Right renal pelvis (tissue), 4 donors: ENCODE results near the gene MIEF1. TPM values are rescaled to one million over a fixed set of nuclear protein-coding genes. Genes with fewer than 3 reads are reported as not detected.

Experiments
- DNase-seq, 4 donors: peaks; one replicate each; pipeline ENCODE4 v3.0.0-alpha.2; 2013; ENCODE audit warnings: low read depth in 4 of 4, low spot score in 3 of 4, missing footprints in 1 of 4
- polyA plus RNA-seq, 4 donors: library from polyadenylated mRNA; unstranded; fragments of 120-200 nt; gene quantifications; one replicate each; pipeline ENCODE4 v1.2.1, GENCODE V29; 2013; ENCODE audit not compliant: insufficient read length in 4 of 4

MIEF1 gene
- polyA plus RNA-seq, 4 donors: 35.5 to 38.2 (median 37.1) TPM

- DNase-seq: no peak
Measured at GRCh38 chr22:39554151-39554550, 52.1 kb downstream of the MIEF1 start.

DNA sequence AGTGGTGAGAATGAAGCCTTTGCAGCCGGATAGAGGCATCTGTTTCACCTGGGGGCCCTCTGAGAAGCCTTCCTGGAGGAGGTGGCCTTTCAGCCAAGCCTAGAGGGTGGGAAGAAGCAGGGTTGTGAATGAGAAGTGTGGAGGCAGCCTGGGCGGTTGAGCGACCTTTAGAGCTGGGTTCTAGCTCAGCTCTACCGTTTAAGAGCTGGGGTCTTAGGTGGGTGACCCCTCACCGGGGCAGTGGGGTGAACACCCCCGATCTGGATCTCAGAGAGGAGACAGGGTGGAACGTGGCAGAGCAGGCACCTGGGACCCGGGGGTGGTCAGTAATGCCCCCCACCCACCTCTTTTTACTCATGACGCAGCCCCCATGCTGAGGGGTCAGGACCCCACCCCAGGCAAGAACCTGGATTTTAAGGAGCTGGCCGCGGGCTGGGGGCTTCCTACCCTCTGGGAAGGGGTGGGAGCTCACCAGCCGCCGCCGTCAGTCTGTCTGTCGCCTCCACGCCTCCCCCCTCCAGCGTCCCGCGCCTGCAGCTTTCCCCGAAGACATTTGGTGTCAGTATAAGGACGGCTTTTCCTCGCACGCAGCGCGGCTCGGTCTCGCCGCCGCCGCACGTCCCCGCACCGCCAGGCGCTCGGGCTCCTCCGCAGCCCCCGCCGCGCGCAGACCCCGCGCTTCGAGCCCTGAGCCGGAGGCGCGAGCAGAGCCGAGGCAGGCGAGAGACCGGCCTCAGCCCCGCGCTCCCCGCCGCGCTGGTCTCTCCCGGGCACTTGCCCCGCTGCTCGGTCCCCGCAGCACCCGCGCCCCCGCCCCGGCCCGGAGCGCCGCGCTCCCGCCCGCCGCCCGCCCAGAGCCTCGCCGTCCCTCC is 55.1 kb downstream of the MIEF1 start:
- no peak for DNase-seq

DNA sequence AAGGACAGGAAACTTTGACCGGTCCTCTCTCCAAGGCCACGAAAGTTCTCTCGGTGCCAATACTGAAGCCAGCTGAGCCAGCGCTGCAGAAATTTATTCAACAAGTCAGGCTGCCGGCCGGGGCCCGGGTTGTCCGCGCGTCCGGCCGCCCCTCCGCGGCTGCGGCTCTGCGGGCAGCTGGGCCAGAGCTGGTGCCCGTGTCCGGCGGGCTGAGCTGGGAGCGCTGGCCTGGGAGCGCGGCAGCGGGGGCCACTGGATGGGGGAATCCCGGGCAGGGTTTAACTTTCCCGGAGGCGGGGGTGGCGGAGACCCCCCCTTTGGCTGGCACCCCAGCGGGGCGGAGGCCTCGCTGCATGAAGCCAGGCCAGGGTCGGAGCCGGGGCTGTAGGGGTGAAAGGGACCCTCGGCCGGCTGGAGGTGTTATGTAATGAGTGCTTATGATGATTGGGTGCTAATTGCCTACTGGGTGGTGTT is 56.2 kb downstream of the MIEF1 start:
- DNase-seq: no peak

- no peak for DNase-seq
Measured at GRCh38 chr22:39558950-39559349, 56.9 kb downstream of the MIEF1 start.

DNA sequence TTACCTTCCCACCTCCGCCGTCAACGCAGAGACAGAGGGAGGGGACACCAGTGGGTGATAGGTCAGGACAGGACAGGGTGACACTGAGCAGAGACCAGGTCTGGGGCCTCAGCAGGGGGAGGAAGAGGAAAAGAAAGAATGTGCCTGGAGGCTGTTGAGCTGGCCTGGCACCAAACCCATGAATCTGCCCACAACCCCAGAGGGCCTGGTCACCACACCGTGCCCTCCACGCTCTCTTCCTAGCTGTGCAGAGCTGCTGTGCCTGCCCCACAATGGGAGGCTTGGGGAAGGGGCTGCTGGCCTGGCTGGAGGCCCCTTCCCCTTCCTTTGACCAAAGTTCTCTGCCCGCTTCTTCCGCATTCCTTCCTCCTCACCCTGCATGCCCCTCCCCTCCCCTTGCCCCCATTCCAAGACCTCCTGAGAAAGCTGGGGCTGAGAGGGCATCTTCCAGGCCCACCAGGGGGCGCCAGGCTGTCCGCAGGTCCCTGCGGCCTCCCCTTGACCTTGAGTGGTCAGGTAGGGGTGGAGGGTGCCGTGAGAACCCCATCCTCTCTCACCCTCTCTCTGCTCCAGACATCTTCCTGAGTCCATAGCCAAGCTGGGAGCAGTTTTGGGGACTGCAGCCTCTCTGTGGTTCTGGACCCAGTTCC is 57.5 kb downstream of the MIEF1 start:
- DNase-seq: no peak

- no peak for DNase-seq
Measured at GRCh38 chr22:39560127-39560526, 58.0 kb downstream of the MIEF1 start.

DNA sequence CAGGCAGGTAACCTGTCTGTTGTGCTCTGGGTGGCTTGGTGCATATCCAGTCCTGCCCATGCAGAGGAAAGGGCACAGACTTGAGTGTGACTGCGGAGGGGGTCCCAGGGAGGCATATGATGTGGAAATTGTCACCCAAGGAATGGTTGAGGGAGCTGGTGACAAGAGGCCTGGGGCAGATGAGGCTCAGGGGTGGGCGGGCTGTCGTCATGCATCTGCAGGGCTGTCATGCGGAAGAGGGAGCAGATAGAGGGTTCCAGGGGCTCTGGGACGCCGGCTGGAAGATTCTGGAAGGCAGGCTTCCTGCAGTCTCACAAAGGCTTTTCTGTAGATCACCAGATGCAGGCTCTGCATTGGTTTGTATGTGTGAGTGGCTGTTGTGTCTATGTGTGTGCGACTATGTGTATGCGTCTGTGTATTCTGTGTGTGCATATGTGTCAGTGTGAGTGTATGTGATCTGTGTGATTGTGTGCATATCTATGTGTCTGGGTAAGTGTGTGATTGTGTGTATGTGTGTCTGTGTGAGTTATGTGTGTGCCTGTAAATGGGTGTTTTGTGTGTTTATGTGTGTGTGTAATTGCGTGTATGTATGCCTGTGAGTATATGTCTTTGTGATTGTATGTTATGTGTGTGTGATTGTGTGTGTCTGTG is 60.9 kb downstream of the MIEF1 start:
- DNase-seq: no peak

GRCh38 chr22:39563571-39564428 is 61.7 kb downstream of the MIEF1 start:
- no peak for DNase-seq

DNA sequence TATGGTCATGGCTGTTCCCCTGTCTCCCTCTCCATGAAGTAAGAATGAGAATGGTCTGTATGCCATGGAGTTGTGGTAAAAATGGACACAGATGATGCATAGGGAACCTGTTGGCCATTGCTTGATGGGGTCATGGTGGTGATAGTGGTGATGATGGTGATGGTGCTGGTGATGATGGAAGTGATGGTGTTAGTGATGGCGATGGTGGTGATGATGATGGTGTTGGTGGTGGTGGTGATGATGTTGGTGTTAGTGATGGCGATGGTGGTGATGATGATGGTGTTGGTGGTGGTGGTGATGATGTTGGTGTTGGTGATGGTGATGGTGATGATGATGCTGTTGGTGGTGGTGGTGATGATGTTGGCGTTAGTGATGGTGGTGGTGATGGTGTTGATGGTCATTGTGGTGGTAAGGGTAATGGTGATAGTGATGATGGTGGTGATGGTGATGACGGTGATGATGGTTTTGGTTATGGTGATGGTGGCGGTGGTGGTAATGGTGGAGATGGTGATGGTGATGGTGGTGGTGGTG is 63.4 kb downstream of the MIEF1 start:
- DNase-seq: no peak

DNA sequence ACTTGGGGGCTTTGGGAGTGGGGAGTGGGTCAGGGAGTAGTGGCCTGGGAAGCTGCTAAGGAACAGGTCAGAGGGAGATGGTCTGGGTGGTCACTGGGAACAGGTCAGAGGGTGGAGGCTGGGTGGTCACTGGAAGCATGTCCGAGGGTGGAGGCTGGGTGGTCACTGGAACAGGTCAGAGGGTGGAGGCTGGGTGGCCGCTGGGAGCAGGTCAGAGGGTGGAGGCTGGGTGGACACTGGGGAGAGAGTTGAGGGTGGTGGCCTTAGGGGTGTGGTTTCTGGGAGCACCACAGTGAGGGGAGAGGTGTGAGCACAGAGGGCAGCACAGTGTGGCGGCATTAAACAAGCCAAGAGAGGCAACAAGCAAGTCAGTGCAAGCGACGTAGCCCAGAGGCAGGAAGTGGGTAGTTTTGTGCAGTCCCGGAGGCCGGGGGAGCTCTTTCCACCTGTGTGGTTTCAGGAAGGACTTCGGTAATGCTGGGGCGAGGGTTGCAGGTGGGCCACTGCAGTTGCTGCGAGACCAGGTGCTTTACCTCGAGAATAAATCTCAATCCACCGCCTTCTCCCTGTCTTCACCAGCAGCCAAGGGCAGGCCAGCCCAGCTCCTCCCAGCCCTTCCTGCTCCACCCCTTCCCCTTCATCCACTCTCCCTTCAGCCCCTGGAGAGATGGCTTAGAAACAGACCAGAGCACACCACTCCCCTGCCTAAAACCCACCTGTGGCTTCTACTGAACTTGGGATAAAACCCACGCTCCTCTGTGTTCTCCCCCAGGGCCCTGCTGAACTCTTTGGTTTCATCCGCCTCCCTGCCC is 65.3 kb downstream of the MIEF1 start:
- DNase-seq: no peak

Other genes starting within 250 kb of the MIEF1 start
- gene RPL3, start 182.7 kb upstream of the MIEF1 start, polyA plus RNA-seq: 1,000 to 10,000 TPM; 2,866 to 3,497 (median 3,191) TPM
- 10 to 100 TPM; 18.7 to 28.3 (median 21.3) TPM for gene SYNGR1, start 152.3 kb upstream of the MIEF1 start, polyA plus RNA-seq
- gene TAB1, start 102.5 kb upstream of the MIEF1 start, polyA plus RNA-seq: 10 to 100 TPM; 25.5 to 33.0 (median 26.8) TPM
- gene MGAT3, start 45.3 kb upstream of the MIEF1 start, polyA plus RNA-seq: 10 to 100 TPM; 20.8 to 27.4 (median 26.1) TPM
- gene ATF4, start 18.3 kb downstream of the MIEF1 start, polyA plus RNA-seq: 100 to 1,000 TPM; 289 to 325 (median 312) TPM
- 10 to 100 TPM; 44.8 to 66.4 (median 48.2) TPM for gene RPS19BP1, start 30.5 kb downstream of the MIEF1 start, polyA plus RNA-seq
- under 1 TPM; 0.03 to 0.08 (median 0.06) TPM for gene CACNA1I, start 68.5 kb downstream of the MIEF1 start, polyA plus RNA-seq